ENCODE data around the gene RIT1.
"Not testable (repeated sequence)": the region's sequence is repeated elsewhere in the genome, so short reads cannot be mapped to it uniquely, and the experiment has no call there.

Gene RIT1

DNA sequence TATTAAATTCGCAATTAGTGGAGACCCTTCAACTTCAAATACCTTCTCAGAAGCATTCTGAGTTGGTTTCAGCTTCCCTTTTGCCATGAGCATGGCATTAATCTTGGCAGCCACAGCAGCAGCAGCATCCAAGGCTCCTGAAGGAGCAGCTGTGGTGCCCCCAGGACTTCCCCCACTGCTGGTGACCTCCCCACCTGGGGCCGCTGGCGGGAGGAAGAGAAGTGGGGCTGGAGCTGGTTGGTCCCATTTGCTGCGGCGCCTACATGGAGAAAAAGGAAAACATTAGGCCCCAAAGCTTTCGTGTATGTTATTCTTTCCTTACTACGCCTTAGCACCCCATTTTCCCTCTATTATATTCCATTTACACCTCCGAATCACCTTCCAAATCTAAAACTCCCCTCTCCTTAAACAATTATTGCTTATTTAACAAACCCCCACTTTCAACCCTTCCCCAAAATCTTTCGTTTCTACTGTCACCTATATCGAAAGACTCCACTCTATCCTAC lies 22.5 kb upstream of the RIT1 start:
- no peak overlapping the region for H2AFZ ChIP-seq (ENCODE audit: low read length, unreplicated experiment)
- peaks cover 36% of the 10 kb centered on the region for H3K4me1 ChIP-seq (ENCODE audit: control insufficient read depth, insufficient read depth, low read length, unreplicated experiment)
- peaks cover 55% of the 10 kb centered on the region for H3K79me2 ChIP-seq (ENCODE audit: control insufficient read depth, insufficient read depth, low read length, unreplicated experiment)
- H3K4me3 ChIP-seq (ENCODE audit: low read depth, low read length): peak overlapping the region; percentile 92
- H3K27me3 ChIP-seq (ENCODE audit: insufficient read depth, low read length): no peaks in the 10 kb centered on the region
- peak overlapping the region; percentile 77 for H3K27ac ChIP-seq (ENCODE audit: low read depth, low read length)
- H3K36me3 ChIP-seq (ENCODE audit: insufficient read depth, low read length): peaks cover 29% of the 10 kb centered on the region

DNA sequence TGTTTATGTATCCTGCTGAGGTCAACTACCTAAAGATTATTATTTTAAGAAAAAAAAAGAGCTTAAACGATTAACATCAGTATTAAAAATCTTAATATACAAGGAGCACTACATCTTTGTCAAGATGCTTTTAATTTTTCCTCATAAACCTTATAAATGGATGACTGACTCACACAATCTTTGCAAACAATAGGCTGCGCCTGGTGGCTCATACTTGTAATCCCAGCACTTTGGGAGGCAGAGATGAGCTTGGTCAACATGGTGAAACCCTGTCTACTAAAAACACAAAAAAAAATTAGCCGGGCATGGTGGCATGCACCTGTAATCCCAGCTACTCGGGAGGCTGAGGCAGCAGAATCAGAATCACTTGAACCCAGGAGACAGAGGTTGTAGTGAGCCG lies 21.3 kb upstream of the RIT1 start:
- Histone ChIP-seq H3K4me1 (ENCODE audit: control insufficient read depth, insufficient read depth, low read length, unreplicated experiment) (peaks cover 36% of the 10 kb centered on the region), H2AFZ (ENCODE audit: low read length, unreplicated experiment) (no peak overlapping the region), H3K27me3 (ENCODE audit: insufficient read depth, low read length) (no peaks in the 10 kb centered on the region), H3K4me3 (ENCODE audit: low read depth, low read length) (peak overlapping the region; percentile 92), H3K79me2 (ENCODE audit: control insufficient read depth, insufficient read depth, low read length, unreplicated experiment) (peaks cover 64% of the 10 kb centered on the region), H3K27ac (ENCODE audit: low read depth, low read length) (no peak overlapping the region), H3K36me3 (ENCODE audit: insufficient read depth, low read length) (peaks cover 29% of the 10 kb centered on the region)

DNA sequence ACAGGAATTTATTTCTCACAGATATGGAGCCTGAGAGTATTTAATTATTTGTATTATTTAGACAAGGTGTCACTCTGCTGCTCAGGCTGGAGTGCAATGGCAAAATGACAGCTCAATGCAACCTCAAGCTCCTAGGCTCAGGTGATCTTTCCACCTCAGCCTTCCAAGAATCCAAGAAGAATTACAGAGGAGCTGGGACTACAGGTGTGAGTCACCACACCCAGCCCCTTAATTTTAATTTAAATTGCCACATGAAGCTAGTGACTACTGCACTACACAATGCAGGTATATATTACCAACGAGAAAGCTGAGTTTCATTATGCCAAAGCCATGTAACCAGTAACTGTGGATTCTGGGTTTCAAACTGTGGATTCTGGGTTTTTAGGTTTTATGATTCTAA lies 20.9 kb upstream of the RIT1 start:
- peak overlapping the region; percentile 92 for H3K4me3 ChIP-seq (ENCODE audit: low read depth, low read length)
- H3K27ac ChIP-seq (ENCODE audit: low read depth, low read length): no peak overlapping the region

DNA sequence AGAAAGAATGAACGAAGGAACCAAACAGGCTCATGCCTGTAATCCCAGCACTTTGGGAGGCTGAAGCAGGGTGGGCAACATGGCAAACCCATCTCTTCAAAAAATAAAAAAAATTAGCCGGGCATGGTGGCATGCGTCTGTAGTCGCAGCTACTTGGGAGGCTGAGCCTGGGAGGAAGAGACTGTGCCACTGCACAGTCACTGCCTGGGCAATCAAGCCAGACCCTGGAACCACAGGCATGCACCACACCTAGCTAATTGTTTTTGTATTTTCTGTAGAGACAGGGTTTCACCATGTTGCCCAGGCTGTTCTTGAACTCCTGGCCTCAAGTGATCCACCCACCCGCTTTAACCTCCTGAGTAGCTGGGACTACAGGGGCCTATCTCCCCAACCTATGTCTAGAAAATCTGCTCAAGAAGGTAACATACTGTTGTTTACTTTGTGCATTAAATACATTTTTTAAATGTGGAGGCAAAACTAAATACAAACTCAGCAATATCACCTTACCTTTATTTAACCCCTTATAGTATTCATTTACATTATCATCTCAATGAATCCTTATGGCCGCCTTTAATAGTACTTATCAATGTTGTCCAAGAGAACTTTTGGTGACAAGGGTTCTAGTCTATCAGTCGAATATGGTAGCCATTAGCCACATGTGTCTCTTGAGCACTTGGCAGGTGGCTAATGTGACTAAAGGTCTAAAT lies 20.3 kb upstream of the RIT1 start:
- no peaks in the 10 kb centered on the region for H3K27me3 ChIP-seq (ENCODE audit: insufficient read depth, low read length)
- peaks cover 39% of the 10 kb centered on the region for H3K36me3 ChIP-seq (ENCODE audit: insufficient read depth, low read length)

More for the DNA sequence above, 20.9 kb upstream of the RIT1 start:
- H3K4me1 ChIP-seq (ENCODE audit: control insufficient read depth, insufficient read depth, low read length, unreplicated experiment): peaks cover 36% of the 10 kb centered on the region
- H3K27me3 ChIP-seq (ENCODE audit: insufficient read depth, low read length): no peaks in the 10 kb centered on the region
- H2AFZ ChIP-seq (ENCODE audit: low read length, unreplicated experiment): no peak overlapping the region
- H3K79me2 ChIP-seq (ENCODE audit: control insufficient read depth, insufficient read depth, low read length, unreplicated experiment): peaks cover 68% of the 10 kb centered on the region
- peaks cover 33% of the 10 kb centered on the region for H3K36me3 ChIP-seq (ENCODE audit: insufficient read depth, low read length)

DNA sequence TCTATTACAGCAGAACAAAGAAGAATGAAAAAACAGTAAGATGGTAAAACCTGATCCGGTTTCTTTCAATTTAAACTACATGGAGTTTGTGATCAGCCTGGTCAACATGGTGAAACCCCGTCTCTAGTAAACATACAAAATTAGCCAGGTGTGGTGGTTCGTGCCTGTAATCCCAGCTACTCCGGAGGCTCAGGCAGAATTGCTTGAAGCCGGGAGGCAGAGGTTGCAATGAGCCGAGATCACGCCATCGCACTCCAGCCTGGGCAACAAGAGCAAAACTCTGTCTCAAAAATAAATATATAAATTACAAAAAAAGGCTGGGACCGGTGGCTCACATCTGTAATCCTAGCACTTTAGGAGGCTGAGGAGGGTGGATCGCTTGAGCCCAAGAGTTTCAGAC lies 19.6 kb upstream of the RIT1 start:
- peak overlapping the region; percentile 92 for H3K4me3 ChIP-seq (ENCODE audit: low read depth, low read length)
- H3K27ac ChIP-seq (ENCODE audit: low read depth, low read length); H2AFZ ChIP-seq (ENCODE audit: low read length, unreplicated experiment); H3K27me3 ChIP-seq (ENCODE audit: insufficient read depth, low read length): not testable (repeated sequence)
- H3K79me2 ChIP-seq (ENCODE audit: control insufficient read depth, insufficient read depth, low read length, unreplicated experiment): peaks cover 78% of the 10 kb centered on the region
- peaks cover 36% of the 10 kb centered on the region for H3K4me1 ChIP-seq (ENCODE audit: control insufficient read depth, insufficient read depth, low read length, unreplicated experiment)
- peaks cover 44% of the 10 kb centered on the region for H3K36me3 ChIP-seq (ENCODE audit: insufficient read depth, low read length)

More for the DNA sequence above, 20.3 kb upstream of the RIT1 start:
- H3K79me2 ChIP-seq (ENCODE audit: control insufficient read depth, insufficient read depth, low read length, unreplicated experiment): peaks cover 74% of the 10 kb centered on the region
- peaks cover 36% of the 10 kb centered on the region for H3K4me1 ChIP-seq (ENCODE audit: control insufficient read depth, insufficient read depth, low read length, unreplicated experiment)
- no peak overlapping the region for H2AFZ ChIP-seq (ENCODE audit: low read length, unreplicated experiment)
- no peak overlapping the region for H3K27ac ChIP-seq (ENCODE audit: low read depth, low read length)
- H3K4me3 ChIP-seq (ENCODE audit: low read depth, low read length): peak overlapping the region; percentile 92

DNA sequence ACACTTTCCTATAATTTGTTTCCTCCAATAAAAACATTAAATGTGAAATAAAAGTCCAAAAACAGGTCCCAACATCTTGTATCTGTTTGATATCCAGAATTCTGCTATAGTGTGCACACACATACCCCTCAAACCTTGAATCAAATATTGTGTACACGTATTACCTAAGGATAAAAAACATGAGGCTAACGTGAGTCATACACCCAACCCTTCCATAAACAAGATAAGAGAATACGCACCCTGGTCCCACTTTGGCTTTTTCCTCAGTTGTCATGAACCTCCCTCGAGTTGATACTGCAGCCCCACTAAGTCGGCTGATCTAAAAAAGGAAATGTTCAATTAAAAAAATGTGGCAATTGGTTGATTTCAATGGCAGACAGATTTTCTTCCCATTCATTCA lies 17.9 kb upstream of the RIT1 start:
- peaks cover 36% of the 10 kb centered on the region for H3K4me1 ChIP-seq (ENCODE audit: control insufficient read depth, insufficient read depth, low read length, unreplicated experiment)
- H3K79me2 ChIP-seq (ENCODE audit: control insufficient read depth, insufficient read depth, low read length, unreplicated experiment): peaks cover 72% of the 10 kb centered on the region
- H3K27me3 ChIP-seq (ENCODE audit: insufficient read depth, low read length): no peaks in the 10 kb centered on the region
- no peak overlapping the region for H3K4me3 ChIP-seq (ENCODE audit: low read depth, low read length)
- no peak overlapping the region for H2AFZ ChIP-seq (ENCODE audit: low read length, unreplicated experiment)
- peaks cover 49% of the 10 kb centered on the region for H3K36me3 ChIP-seq (ENCODE audit: insufficient read depth, low read length)
- peak overlapping the region; percentile 3; the same call in 1 of the 2 replicates for H3K27ac ChIP-seq (ENCODE audit: low read depth, low read length)

DNA sequence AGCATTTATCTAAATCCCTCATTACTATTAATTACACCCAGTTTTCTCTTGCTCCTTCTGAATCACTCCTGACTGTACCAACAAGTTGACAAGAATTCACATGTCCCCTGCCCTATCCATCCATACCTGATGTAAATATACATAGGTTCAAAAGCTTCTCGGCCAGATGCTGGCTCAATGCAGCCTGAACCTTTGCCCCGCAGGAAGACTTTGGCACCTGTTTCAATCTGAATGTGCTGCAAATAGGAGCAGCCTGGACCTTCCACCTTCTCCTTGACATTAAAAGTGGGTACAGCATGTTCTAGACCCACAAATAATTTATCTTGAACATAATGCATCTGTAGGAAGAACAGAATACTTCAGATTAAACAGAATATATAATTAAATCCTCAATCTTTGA lies 14.4 kb upstream of the RIT1 start:
- no peak overlapping the region for H2AFZ ChIP-seq (ENCODE audit: low read length, unreplicated experiment)
- H3K27ac ChIP-seq (ENCODE audit: low read depth, low read length): no peak overlapping the region
- H3K27me3 ChIP-seq (ENCODE audit: insufficient read depth, low read length): no peaks in the 10 kb centered on the region
- H3K36me3 ChIP-seq (ENCODE audit: insufficient read depth, low read length): peaks cover 58% of the 10 kb centered on the region
- H3K79me2 ChIP-seq (ENCODE audit: control insufficient read depth, insufficient read depth, low read length, unreplicated experiment): peaks cover 56% of the 10 kb centered on the region
- H3K4me3 ChIP-seq (ENCODE audit: low read depth, low read length): no peak overlapping the region
- H3K4me1 ChIP-seq (ENCODE audit: control insufficient read depth, insufficient read depth, low read length, unreplicated experiment): peaks cover 13% of the 10 kb centered on the region

DNA sequence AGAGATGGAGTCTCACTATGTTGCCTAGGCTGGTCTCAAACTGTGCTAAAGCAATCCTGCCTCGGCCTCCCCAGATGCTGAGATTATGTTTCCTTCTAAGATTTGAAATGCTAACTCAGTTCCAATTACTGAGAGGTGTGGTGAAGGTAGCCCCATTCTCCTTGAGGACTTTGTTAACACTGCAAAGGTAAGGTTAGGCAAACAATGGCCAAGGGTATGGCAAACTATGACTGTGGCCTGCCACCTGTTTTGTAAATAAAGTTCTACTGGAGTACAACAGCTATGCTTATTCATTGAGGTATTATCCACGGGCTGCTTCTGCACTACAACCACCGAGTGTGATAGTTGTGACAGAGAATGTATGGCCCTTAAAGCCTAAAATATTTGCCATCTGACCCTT lies 9.6 kb upstream of the RIT1 start:
- Histone ChIP-seq H3K4me1 (ENCODE audit: control insufficient read depth, insufficient read depth, low read length, unreplicated experiment) (no peaks in the 10 kb centered on the region), H3K36me3 (ENCODE audit: insufficient read depth, low read length) (peaks cover 63% of the 10 kb centered on the region), H3K4me3 (ENCODE audit: low read depth, low read length) (no peak overlapping the region), H3K79me2 (ENCODE audit: control insufficient read depth, insufficient read depth, low read length, unreplicated experiment) (peaks cover 24% of the 10 kb centered on the region), H3K27me3 (ENCODE audit: insufficient read depth, low read length) (no peaks in the 10 kb centered on the region), H3K27ac (ENCODE audit: low read depth, low read length) (no peak overlapping the region), H2AFZ (ENCODE audit: low read length, unreplicated experiment) (no peak overlapping the region)

DNA sequence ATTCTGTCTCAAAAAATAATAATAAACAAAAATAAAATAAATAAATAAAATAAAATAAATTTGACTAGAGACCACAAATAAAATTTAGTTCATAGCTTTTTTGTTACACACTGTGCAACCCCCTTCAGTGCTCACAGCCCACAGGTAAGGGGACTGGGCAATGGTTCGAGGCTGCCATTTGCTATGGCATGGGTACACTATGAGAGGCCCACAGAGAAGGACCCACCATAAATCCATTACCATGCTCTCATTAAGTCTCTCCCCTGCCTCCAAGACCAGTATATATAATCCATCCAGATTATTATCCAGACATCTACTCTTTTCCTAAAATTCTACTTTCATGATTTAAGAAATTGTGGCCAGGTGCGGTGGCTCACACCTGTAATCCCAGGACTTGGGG lies 8.7 kb upstream of the RIT1 start:
- peaks cover 59% of the 10 kb centered on the region for H3K36me3 ChIP-seq (ENCODE audit: insufficient read depth, low read length)
- H2AFZ ChIP-seq (ENCODE audit: low read length, unreplicated experiment): no peak overlapping the region
- peaks cover 24% of the 10 kb centered on the region for H3K79me2 ChIP-seq (ENCODE audit: control insufficient read depth, insufficient read depth, low read length, unreplicated experiment)
- no peak overlapping the region for H3K4me3 ChIP-seq (ENCODE audit: low read depth, low read length)
- H3K4me1 ChIP-seq (ENCODE audit: control insufficient read depth, insufficient read depth, low read length, unreplicated experiment): no peaks in the 10 kb centered on the region
- H3K27me3 ChIP-seq (ENCODE audit: insufficient read depth, low read length): no peaks in the 10 kb centered on the region
- H3K27ac ChIP-seq (ENCODE audit: low read depth, low read length): no peak overlapping the region

DNA sequence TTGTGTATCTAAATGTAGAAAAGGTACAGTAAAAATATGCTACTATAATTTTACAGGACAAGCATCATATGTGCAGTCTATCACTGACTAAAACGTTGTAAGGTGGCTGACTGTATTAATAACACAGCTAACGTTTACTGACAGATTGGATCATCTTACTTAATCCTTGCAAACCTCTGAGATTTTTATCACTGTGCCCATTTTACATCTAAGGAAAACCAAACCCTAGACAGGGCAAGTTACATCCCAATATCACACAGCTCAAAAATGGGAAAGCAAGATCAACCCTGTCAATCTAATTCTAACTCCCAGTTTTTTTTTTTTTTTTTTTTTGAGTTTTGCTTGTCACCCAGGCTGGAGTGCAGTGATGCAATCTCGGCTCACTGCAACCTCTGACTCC lies 7.5 kb upstream of the RIT1 start:
- Histone ChIP-seq H3K27me3 (ENCODE audit: insufficient read depth, low read length) (no peaks in the 10 kb centered on the region), H3K4me3 (ENCODE audit: low read depth, low read length) (no peak overlapping the region), H3K79me2 (ENCODE audit: control insufficient read depth, insufficient read depth, low read length, unreplicated experiment) (peaks cover 24% of the 10 kb centered on the region), H3K27ac (ENCODE audit: low read depth, low read length) (no peak overlapping the region), H3K36me3 (ENCODE audit: insufficient read depth, low read length) (peaks cover 70% of the 10 kb centered on the region), H2AFZ (ENCODE audit: low read length, unreplicated experiment) (no peak overlapping the region), H3K4me1 (ENCODE audit: control insufficient read depth, insufficient read depth, low read length, unreplicated experiment) (no peaks in the 10 kb centered on the region)

All from ACC112 (cell line).